IPS-18c (cell line): ENCODE results near the gene SERPINE3.

Experiments used
- H3K4me3 ChIP-seq: 2 replicates; pipeline ENCODE4 v1.7.0; 2013; ENCODE audit warnings: low read depth, mild to moderate bottlenecking, low read length, moderate library complexity; ENCODE audit not compliant: insufficient read depth
- H3K9me3 ChIP-seq: one replicate; pipeline ENCODE4 v1.6.1; 2013; ENCODE audit warnings: mild to moderate bottlenecking, low read length, moderate library complexity; ENCODE audit not compliant: control insufficient read depth, insufficient read depth

The SERPINE3 gene

DNA sequence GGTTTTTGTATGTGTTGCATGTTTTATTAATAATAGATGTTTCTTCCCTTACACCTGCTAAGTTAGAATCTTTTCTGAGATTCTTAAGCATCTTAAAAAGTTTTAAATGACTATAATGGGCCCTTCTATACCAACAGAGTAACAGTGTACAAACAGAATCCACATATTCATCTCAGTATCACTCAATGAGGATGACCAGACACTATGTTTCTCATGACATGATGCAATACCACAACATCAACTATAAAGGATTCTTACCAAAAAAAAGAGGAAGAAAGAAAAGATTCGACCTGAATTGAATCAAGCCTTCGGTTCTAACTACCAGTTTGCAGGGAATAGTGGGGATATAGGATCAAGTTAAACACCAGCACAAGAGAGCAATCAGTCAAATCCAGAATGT is 56.9 kb downstream of the SERPINE3 start:
- H3K9me3 ChIP-seq = no peaks in the 10 kb centered on the region
- no peak overlapping the region for H3K4me3 ChIP-seq

DNA sequence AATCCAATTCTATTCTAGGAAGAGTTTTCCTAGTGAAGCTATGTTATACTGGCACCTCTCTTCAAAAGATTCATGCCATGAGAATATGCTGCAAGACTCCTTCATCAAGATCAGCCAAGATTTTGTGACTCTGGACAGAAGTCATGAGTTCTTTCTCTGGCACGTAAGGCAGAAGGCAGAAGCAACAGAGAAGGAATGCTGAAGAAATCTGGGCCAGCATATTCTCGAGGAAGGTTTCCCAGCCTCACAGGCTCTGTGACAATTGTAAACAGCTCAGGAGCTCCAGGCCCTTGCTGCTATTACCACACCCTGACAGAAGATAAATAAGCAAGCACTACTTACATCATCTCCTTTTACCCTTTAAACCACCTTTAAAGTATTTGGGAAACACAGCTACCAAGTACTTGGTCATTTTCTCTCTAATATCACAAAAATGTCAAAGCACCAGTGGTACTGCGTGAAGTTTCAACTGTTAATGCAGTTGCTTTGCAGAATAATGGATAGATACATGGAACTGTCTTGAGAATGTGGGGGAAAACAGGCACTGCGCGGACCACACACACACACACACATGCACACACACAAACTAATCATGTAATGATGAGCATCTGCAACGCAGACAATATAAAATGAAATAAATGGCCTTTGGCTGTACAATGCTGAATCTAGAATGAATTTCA is 57.9 kb downstream of the SERPINE3 start:
- no peaks in the 10 kb centered on the region for H3K9me3 ChIP-seq
- H3K4me3 ChIP-seq = no peak overlapping the region

DNA sequence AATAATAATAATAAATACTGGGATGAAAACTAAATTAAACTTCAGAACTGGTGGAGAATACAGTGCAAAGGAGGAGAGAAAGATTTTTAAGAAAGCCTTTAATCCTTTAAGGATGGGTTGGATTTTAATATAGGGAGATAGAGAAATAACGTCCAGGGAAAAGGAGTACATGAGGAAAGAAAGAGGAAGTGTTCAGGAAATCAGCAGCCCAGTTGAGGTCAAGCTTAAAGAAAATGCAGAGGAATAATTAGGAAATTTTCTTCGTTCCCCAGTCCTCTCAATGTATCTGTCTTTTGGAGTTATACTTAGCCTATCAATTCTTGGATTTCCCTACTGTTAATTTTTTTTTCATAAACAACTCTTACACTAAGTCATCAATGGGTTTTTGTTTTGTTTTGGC is 65.7 kb downstream of the SERPINE3 start:
- Histone ChIP-seq H3K9me3 (no peaks in the 10 kb centered on the region), H3K4me3 (no peak overlapping the region)

DNA sequence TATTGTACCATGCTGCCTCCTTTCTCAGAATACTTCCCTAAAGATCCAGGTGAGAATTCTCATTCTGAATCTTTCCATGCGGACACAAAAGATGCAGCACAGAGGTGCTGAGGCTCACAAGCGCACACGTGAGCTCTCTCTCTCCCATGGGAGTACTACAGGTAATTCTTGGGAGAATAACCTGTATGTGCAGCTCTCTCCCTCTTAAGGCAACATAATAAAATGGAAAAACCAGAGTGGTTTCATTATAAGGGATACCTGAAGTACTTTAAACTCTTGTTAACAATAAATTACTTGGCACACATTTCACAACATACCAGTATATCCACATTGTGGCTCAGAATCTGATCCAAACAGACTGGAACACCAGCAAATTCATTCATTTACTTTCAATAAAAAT is 72.9 kb downstream of the SERPINE3 start:
- no peaks in the 10 kb centered on the region for H3K9me3 ChIP-seq

More for the DNA sequence above, 72.9 kb downstream of the SERPINE3 start:
- H3K4me3 ChIP-seq = no peak overlapping the region
